SJCRH30 (cell line): ENCODE results near the gene BOLA2B. TPM values are rescaled to one million over a fixed set of nuclear protein-coding genes. Genes with fewer than 3 reads are reported as not detected.
"Not testable (repeated sequence)": the region's sequence is repeated elsewhere in the genome, so short reads cannot be mapped to it uniquely, and the experiment has no call there.

Experiments used
- DNase-seq, 2 experiments: peaks; one replicate each; pipeline ENCODE4 v3.0.0-alpha.2; 2015 to 2020
- H3K27ac ChIP-seq: fragments of 250-450 bp; sonication (Bioruptor Pico); 2 replicates; pipeline ENCODE4 v1.5.1; 2020; ENCODE audit warnings: mild to moderate bottlenecking, moderate library complexity
- H3K27me3 ChIP-seq: fragments of 250-450 bp; sonication (Bioruptor Pico); 2 replicates; pipeline ENCODE4 v1.5.1; 2020; ENCODE audit warnings: mild to moderate bottlenecking, moderate library complexity
- H3K36me3 ChIP-seq: fragments of 250-450 bp; sonication (Bioruptor Pico); 2 replicates; pipeline ENCODE4 v1.5.1; 2020; ENCODE audit warnings: mild to moderate bottlenecking, moderate library complexity
- H3K4me1 ChIP-seq: fragments of 250-450 bp; sonication (Bioruptor Pico); 2 replicates; pipeline ENCODE4 v1.5.1; 2020; ENCODE audit warnings: mild to moderate bottlenecking, moderate library complexity
- H3K4me3 ChIP-seq: fragments of 250-450 bp; sonication (Bioruptor Pico); 2 replicates; pipeline ENCODE4 v1.5.1; 2020; ENCODE audit warnings: mild to moderate bottlenecking, moderate library complexity
- H3K9me3 ChIP-seq: fragments of 250-450 bp; sonication (Bioruptor Pico); replicated peaks from 2 replicates; pipeline ENCODE4 v1.5.1; 2020; ENCODE audit warnings: mild to moderate bottlenecking, moderate library complexity
- total RNA-seq: library from RNA; depleted of rRNA; stranded (reverse); fragments of >200 nt; shearing (Covaris generic); gene quantifications from 2 replicates; pipeline ENCODE4 v1.2.3, GENCODE V29; 2014

Gene BOLA2B
- total RNA-seq, 1 experiment from 2014 or later = 38.1 TPM

- no peaks in the 10 kb centered on the region for H3K27me3 ChIP-seq
- H3K4me1 ChIP-seq = peaks cover 9% of the 10 kb centered on the region
- no peaks in the 10 kb centered on the region for H3K9me3 ChIP-seq
- no peak overlapping the region for H3K4me3 ChIP-seq
- no peak overlapping the region for H3K27ac ChIP-seq
- DNase-seq = no peak
- H3K36me3 ChIP-seq = no peaks in the 10 kb centered on the region
Observed at GRCh38 chr16:30187556-30187865, 6.0 kb downstream of the BOLA2B start.

DNA sequence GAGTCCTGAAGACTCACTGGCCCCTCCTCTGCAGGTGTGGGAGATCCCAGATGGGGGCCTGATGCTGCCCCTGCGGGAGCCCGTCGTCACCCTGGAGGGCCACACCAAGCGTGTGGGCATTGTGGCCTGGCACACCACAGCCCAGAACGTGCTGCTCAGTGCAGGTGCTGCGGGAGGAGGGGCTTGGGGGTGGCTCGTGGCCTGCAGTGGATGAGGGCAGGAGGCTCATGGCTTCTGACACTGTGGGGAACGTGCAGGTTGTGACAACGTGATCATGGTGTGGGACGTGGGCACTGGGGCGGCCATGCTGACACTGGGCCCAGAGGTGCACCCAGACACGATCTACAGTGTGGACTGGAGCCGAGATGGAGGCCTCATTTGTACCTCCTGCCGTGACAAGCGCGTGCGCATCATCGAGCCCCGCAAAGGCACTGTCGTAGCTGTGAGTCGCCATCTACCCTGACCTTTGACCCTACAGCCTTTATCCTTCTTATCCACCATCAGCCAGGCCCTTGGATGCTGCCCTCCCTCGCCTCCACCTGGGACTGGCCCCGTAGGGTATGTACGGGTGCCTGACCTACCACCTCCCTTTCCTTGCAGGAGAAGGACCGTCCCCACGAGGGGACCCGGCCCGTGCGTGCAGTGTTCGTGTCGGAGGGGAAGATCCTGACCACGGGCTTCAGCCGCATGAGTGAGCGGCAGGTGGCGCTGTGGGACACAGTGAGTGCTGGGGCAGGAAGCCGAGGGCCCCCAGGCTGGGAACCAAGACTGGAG lies 6.5 kb downstream of the BOLA2B start:
- Histone ChIP-seq H3K9me3 (no peaks in the 10 kb centered on the region), H3K27me3 (no peaks in the 10 kb centered on the region), H3K27ac (no peak overlapping the region), H3K36me3 (no peaks in the 10 kb centered on the region), H3K4me1 (peaks cover 9% of the 10 kb centered on the region), H3K4me3 (no peak overlapping the region)
- peak in 1 of 2 experiments; percentile 11 for DNase-seq

- H3K27me3 ChIP-seq = no peaks in the 10 kb centered on the region
Observed at GRCh38 chr16:30186444-30186781, 7.1 kb downstream of the BOLA2B start.

DNA sequence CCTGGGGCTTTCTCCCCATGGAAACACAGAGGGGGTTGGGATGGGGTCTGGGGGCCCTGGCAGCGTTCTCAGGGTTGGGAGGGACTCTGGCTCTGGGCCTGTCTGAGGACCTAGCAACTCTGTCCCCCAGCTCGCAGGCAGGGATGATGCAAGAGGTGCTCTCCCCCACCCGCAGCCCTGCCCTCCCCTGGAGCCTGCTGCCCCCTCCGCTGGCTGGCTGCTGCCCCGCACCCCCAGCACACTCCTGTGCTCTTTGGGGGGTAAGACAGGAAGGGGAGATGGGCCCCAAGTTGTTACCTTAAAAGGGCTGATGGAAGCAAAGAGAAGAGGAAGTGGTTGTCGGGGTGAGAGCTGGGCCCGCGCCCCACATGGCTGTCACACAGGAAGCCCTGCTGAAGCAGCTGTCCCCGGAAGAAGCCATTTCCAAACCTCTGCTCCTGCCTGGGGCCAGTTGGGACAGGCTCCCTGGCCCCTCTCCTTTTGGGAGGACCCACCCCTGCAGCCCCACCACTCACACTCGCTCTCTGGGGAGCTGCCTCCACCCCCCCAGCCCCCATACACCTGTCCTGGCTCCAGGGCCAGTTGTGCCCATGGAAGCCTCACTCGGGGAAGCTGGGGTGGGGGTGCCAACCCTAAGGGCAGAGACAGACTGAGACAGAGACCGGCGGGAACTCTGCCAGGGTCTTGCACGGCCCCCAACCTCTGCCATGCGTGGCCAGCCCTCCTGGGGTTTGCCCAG lies 7.6 kb downstream of the BOLA2B start:
- peak; percentile 37 to 51 for DNase-seq
- Histone ChIP-seq H3K9me3 (no peaks in the 10 kb centered on the region), H3K27me3 (no peaks in the 10 kb centered on the region), H3K27ac (no peak overlapping the region), H3K4me3 (no peak overlapping the region), H3K4me1 (peaks cover 9% of the 10 kb centered on the region), H3K36me3 (no peaks in the 10 kb centered on the region)

More at GRCh38 chr16:30186444-30186781, 7.1 kb downstream of the BOLA2B start:
- H3K4me1 ChIP-seq = peaks cover 9% of the 10 kb centered on the region
- no peak overlapping the region for H3K27ac ChIP-seq
- no peaks in the 10 kb centered on the region for H3K9me3 ChIP-seq
- peak in 1 of 2 experiments; percentile 2 for DNase-seq
- no peak overlapping the region for H3K4me3 ChIP-seq
- H3K36me3 ChIP-seq = no peaks in the 10 kb centered on the region

GRCh38 chr16:30184891-30185682 lies 8.4 kb downstream of the BOLA2B start:
- Histone ChIP-seq H3K4me1 (peaks cover 9% of the 10 kb centered on the region), H3K36me3 (no peaks in the 10 kb centered on the region), H3K4me3 (no peak overlapping the region), H3K27ac (no peak overlapping the region), H3K27me3 (no peaks in the 10 kb centered on the region), H3K9me3 (no peaks in the 10 kb centered on the region)
- no peak for DNase-seq

DNA sequence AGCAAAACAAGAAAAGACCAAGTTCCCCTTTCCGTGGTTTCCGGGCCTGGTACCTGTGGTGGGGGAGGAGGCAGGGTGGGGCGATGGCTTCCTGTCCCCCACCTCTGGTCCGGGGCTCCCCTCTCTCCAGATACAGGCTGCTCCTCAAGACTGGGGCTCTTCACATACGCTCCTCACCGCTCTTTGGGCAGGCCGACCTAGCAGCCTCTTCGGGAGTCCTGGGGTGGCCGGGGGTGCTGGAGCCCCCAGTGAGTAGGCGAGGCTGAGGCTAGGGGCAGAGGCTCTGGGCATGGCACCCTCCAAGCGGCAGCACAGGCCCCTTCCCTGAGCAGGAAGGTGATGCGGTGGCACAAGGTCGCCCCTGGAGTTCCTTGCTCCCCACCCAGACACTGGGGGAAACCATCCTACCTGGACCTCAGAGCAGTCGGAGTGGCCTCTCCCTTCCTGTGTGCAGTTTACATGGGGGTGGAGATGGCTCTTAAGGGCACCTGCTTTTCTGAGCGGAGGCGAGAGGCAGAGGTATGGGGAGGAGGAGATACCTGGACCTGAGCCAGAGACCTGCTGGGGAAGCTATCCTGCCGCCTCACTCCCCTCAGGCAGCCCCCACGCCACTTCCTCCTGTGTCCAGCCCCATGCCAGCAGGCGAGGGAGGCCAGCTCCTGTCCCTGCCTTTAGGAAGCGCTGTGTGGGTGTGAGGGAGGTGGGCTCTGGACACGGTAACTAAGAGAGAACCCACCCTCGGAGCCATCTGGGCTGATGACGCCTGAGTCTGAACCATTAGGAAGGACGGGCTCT lies 9.2 kb downstream of the BOLA2B start:
- Histone ChIP-seq H3K9me3 (no peaks in the 10 kb centered on the region), H3K36me3 (no peaks in the 10 kb centered on the region), H3K27me3 (no peaks in the 10 kb centered on the region), H3K27ac (no peak overlapping the region), H3K4me1 (peaks cover 9% of the 10 kb centered on the region), H3K4me3 (peak overlapping the region; percentile 69)
- peak; percentile 4 to 8 for DNase-seq

- DNase-seq = peak; percentile 77 to 80
- Histone ChIP-seq H3K4me3 (peak within 1 kb of the TSS; percentile 69), H3K9me3 (no peaks in the 10 kb centered on the region), H3K36me3 (no peaks in the 10 kb centered on the region), H3K27me3 (no peaks in the 10 kb centered on the region), H3K4me1 (peaks cover 9% of the 10 kb centered on the region), H3K27ac (no peak within 1 kb of the TSS)
Observed at GRCh38 chr16:30183233-30184095, 10.0 kb downstream of the BOLA2B start, which contains the start of gene CORO1A. CORO1A (plus strand) TSS chr16:30183602; CDS start chr16:30185210, 1,608 bp downstream.

- no peak overlapping the region for H3K4me3 ChIP-seq
- H3K9me3 ChIP-seq = no peaks in the 10 kb centered on the region
- H3K27me3 ChIP-seq = no peaks in the 10 kb centered on the region
- H3K4me1 ChIP-seq = peaks cover 4% of the 10 kb centered on the region
- no peak overlapping the region for H3K27ac ChIP-seq
- no peak for DNase-seq
- no peaks in the 10 kb centered on the region for H3K36me3 ChIP-seq
Observed at GRCh38 chr16:30180741-30181140, 12.7 kb downstream of the BOLA2B start.

DNA sequence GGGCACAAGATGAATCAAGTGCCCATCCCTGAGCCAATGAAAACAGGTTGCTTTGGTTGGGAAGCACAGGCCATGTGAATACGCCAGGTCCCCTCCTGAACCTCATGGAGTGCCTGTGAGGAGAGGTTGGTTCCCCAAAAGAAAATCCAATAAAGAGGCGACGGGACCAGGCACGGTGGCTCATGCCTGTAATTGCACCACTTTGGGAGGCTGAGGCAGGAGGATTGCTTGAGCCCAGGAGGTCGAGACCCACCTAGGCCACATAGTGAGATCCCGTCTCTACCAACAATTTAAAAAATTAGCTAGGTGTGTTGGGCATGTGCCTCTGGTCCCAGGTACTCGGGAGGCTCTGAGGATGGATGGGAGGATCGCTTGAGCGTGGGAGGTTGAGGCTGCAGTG lies 13.5 kb downstream of the BOLA2B start:
- Histone ChIP-seq H3K27ac (no peak overlapping the region), H3K4me1 (peaks cover 3% of the 10 kb centered on the region; the same call in 1 of the 2 replicates), H3K9me3 (no peaks in the 10 kb centered on the region), H3K4me3 (no peak overlapping the region), H3K27me3 (no peaks in the 10 kb centered on the region), H3K36me3 (no peaks in the 10 kb centered on the region)
- no peak for DNase-seq

DNA sequence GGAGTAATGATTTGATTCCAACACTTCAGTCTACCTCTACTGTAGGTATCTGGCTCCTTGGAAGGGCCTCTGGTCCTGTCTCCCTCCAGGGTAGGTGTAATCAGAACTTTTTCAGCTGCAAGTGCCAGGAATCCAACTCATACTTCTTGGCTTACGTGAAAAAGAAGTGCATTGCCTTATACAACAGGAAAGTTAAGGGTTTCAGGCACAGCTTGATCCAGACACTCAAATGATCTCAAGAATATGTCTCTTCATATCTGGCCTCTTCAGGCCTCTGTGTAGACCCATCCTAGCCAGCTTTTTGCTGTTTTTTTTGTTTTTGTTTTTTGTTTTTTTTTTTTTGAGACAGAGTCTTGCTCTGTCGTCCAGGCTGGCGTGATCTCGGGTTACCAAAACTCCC lies 14.3 kb downstream of the BOLA2B start:
- H3K27me3 ChIP-seq = no peaks in the 10 kb centered on the region
- H3K9me3 ChIP-seq = no peaks in the 10 kb centered on the region
- no peaks in the 10 kb centered on the region for H3K36me3 ChIP-seq
- no peak overlapping the region for H3K4me3 ChIP-seq
- no peak for DNase-seq
- H3K4me1 ChIP-seq = peaks cover 2% of the 10 kb centered on the region; the same call in 1 of the 2 replicates
- H3K27ac ChIP-seq = no peak overlapping the region

GRCh38 chr16:30176876-30177275 lies 16.6 kb downstream of the BOLA2B start:
- not testable (repeated sequence) for DNase-seq, H3K4me1 ChIP-seq, H3K27ac ChIP-seq, H3K27me3 ChIP-seq, H3K9me3 ChIP-seq, H3K36me3 ChIP-seq, H3K4me3 ChIP-seq

DNA sequence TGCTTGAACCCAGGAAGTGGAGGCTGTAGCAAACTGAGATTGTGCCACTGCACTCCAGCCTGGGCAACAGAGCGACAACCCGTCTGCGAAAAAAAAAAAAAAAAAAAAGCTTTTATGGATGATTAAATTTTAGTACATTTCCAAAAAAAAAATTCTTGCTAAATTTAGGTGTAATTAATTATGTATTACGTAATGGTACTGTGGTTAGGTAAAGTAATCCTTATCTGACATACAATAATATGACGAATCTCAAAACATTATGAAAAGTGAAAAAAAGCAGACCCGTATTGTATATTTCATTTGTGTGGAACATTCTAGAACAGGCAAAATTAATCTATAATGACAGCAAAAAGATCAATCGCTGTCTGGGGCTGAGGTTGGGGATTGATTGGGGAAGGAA lies 20.4 kb downstream of the BOLA2B start:
- Histone ChIP-seq H3K27me3 (no peaks in the 10 kb centered on the region), H3K4me1 (no peaks in the 10 kb centered on the region), H3K4me3 (no peak overlapping the region), H3K27ac (no peak overlapping the region), H3K9me3 (no peaks in the 10 kb centered on the region), H3K36me3 (no peaks in the 10 kb centered on the region)
- DNase-seq = no peak

- H3K9me3 ChIP-seq, DNase-seq, H3K4me3 ChIP-seq, H3K27me3 ChIP-seq, H3K36me3 ChIP-seq, H3K27ac ChIP-seq, H3K4me1 ChIP-seq: not testable (repeated sequence)
Observed at GRCh38 chr16:30170145-30170544, 23.3 kb downstream of the BOLA2B start.

DNA sequence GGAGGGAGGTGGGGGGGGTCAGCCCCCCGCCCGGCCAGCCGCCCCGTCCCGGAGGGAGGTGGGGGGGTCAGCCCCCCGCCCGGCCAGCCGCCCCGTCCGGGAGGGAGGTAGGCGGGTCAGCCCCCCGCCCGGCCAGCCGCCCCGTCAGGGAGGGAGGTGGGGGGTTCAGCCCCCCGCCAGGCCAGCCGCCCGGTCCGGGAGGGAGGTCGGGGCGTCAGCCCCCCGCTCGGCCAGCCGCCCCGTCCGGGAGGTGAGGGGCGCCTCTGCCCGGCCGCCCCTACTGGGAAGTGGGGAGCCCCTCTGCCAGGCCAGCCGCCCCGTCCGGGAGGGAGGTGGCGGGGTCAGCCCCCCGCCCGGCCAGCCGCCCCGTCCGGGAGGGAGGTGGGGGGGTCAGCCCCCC lies 24.1 kb downstream of the BOLA2B start:
- not testable (repeated sequence) for H3K9me3 ChIP-seq, DNase-seq, H3K27me3 ChIP-seq, H3K4me1 ChIP-seq, H3K36me3 ChIP-seq, H3K4me3 ChIP-seq, H3K27ac ChIP-seq
